ENCODE measurements around the gene RSRC1. TPM values are rescaled to one million over a fixed set of nuclear protein-coding genes. Genes with fewer than 3 reads are reported as not detected.

The RSRC1 gene
- total RNA-seq, 1 donor from 2014 or later: 45.6 TPM

GRCh38 chr3:158430968-158431367 lies 321.1 kb downstream of the RSRC1 start:
- no peak overlapping the region for H3K4me3 ChIP-seq (ENCODE audit: low read depth, low read length)
- DNase-seq (ENCODE audit: low read depth): no peak
- TF ChIP-seq, protein P1, sequence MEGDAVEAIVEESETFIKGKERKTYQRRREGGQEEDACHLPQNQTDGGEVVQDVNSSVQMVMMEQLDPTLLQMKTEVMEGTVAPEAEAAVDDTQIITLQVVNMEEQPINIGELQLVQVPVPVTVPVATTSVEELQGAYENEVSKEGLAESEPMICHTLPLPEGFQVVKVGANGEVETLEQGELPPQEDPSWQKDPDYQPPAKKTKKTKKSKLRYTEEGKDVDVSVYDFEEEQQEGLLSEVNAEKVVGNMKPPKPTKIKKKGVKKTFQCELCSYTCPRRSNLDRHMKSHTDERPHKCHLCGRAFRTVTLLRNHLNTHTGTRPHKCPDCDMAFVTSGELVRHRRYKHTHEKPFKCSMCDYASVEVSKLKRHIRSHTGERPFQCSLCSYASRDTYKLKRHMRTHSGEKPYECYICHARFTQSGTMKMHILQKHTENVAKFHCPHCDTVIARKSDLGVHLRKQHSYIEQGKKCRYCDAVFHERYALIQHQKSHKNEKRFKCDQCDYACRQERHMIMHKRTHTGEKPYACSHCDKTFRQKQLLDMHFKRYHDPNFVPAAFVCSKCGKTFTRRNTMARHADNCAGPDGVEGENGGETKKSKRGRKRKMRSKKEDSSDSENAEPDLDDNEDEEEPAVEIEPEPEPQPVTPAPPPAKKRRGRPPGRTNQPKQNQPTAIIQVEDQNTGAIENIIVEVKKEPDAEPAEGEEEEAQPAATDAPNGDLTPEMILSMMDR (conservative IDR thresholded peaks at IDR 0.05; ENCODE audit: low read depth, low read length): no peak

GRCh38 chr3:158431829-158432228 lies 321.9 kb downstream of the RSRC1 start:
- H3K4me3 ChIP-seq (ENCODE audit: low read depth, low read length): no peak overlapping the region
- TF ChIP-seq, protein P1 (conservative IDR thresholded peaks at IDR 0.05; ENCODE audit: low read depth, low read length): no peak
- no peak for DNase-seq (ENCODE audit: low read depth)

DNA sequence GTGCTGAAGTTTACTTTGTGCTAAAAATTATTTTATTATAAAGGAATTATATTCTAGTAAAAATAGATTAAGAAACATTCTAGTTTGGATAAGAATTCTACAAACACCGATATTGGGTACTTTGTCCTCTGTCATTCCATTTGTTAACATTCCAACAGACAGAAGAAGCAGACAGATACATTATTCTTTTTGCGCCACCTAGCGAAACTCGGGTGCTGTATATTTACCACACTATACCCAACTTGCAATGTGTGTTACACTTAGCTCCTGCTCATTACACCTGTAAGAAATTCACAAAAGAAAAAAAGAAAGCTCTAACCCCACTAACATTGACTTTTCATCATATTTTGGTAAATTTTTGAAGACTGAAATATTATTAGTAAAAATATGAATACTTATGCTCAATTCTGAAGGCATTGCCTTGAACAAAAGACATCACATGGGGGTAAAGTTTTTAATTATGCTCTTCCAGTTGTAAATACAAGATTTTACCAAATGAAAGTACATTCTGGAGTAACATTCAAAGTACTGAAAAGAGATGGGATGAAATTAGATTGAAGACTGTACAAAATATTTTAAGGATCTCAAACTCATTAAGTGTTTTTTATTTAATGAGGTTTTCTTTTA lies 324.6 kb downstream of the RSRC1 start:
- DNase-seq (ENCODE audit: low read depth): peak; percentile 26
- TF ChIP-seq, protein P1 (conservative IDR thresholded peaks at IDR 0.05; ENCODE audit: low read depth, low read length): peak; percentile 84
- no peak overlapping the region for H3K4me3 ChIP-seq (ENCODE audit: low read depth, low read length)

- TF ChIP-seq, protein P1 (conservative IDR thresholded peaks at IDR 0.05; ENCODE audit: low read depth, low read length): no peak
- H3K4me3 ChIP-seq (ENCODE audit: low read depth, low read length): no peak overlapping the region
- no peak for DNase-seq (ENCODE audit: low read depth)
Observed at GRCh38 chr3:158443632-158444031, 333.7 kb downstream of the RSRC1 start.

DNA sequence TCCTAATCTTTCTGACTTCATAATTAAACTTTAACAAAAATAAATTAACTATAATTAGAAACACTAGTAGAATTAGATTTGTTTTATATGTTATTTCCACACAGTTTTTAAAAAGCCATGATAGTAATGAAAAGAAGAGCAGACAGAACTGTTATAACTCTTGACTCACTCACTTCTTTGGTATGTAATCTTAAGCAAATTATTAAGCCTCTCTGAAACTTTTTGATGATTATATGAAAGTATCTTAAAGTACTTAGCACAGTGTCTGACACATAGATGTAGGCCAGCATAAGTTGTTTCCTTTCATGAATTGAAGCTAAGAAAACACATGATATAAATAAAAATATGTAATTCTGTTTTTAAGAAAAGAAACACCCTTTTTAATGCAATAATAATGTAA lies 337.5 kb downstream of the RSRC1 start:
- TF ChIP-seq, protein P1 (conservative IDR thresholded peaks at IDR 0.05; ENCODE audit: low read depth, low read length): no peak
- no peak for DNase-seq (ENCODE audit: low read depth)
- H3K4me3 ChIP-seq (ENCODE audit: low read depth, low read length): no peak overlapping the region

- H3K4me3 ChIP-seq (ENCODE audit: low read depth, low read length): no peak overlapping the region
- TF ChIP-seq, protein P1 (conservative IDR thresholded peaks at IDR 0.05; ENCODE audit: low read depth, low read length): no peak
- DNase-seq (ENCODE audit: low read depth): no peak
Observed at GRCh38 chr3:158451405-158452055, 341.6 kb downstream of the RSRC1 start.

DNA sequence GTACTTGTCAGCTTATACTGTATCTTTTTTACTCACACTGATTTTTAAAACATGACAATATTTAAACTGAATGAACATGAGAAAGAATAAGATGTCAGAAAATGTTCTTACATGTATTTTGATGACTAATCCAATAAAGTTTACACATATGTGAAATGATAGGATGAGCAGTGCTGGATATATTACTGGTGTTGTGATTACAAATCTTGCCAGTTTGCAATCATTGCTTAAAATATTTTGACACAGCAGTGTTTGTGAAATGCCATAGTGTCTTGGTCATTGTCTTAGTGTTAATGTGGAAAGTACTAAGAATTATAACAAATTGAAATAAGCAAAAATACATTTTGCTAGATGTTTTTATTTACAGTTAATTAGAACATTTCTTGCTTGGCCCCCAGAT lies 342.4 kb downstream of the RSRC1 start:
- TF ChIP-seq, protein P1 (conservative IDR thresholded peaks at IDR 0.05; ENCODE audit: low read depth, low read length): no peak
- no peak overlapping the region for H3K4me3 ChIP-seq (ENCODE audit: low read depth, low read length)
- no peak for DNase-seq (ENCODE audit: low read depth)
